GM12891 (cell line): ENCODE measurements around the gene IL36A.

ENCODE experiments used
- DNase-seq: peaks from one replicate; pipeline ENCODE4 v3.0.0; 2011; ENCODE audit warnings: low spot score; ENCODE audit not compliant: insufficient read length
- FAIRE-seq: peaks from 2 replicates; lab custom pipeline; 2011; peaks lifted over from hg19 to GRCh38; lab: Jason Lieb, UNC
- PAX5 ChIP-seq: IDR thresholded peaks from 2 replicates; pipeline ENCODE4 v1.6.1; 2011; ENCODE audit warnings: low read length, moderate library complexity, mild to moderate bottlenecking; ENCODE audit not compliant: insufficient read depth, severe bottlenecking
- POLR2A ChIP-seq: IDR thresholded peaks from 2 replicates; pipeline ENCODE4 v1.6.1; 2011; ENCODE audit warnings: low read depth, low read length, control low read depth
- POLR2AphosphoS5 ChIP-seq: IDR thresholded peaks from 2 replicates; pipeline ENCODE4 v1.6.1; 2011; ENCODE audit warnings: low read depth, low read length, control low read depth
- POU2F2 ChIP-seq: IDR thresholded peaks from 2 replicates; pipeline ENCODE4 v1.6.1; 2011; ENCODE audit warnings: low read depth, mild to moderate bottlenecking, control low read depth, low read length, moderate library complexity
- SPI1 ChIP-seq: IDR thresholded peaks from 2 replicates; pipeline ENCODE4 v1.6.1; 2011; ENCODE audit warnings: low read depth, low read length, control low read depth
- TAF1 ChIP-seq: IDR thresholded peaks from 2 replicates; pipeline ENCODE4 v1.6.1; 2011; ENCODE audit warnings: low read depth, low read length, control low read depth

Gene IL36A

DNA sequence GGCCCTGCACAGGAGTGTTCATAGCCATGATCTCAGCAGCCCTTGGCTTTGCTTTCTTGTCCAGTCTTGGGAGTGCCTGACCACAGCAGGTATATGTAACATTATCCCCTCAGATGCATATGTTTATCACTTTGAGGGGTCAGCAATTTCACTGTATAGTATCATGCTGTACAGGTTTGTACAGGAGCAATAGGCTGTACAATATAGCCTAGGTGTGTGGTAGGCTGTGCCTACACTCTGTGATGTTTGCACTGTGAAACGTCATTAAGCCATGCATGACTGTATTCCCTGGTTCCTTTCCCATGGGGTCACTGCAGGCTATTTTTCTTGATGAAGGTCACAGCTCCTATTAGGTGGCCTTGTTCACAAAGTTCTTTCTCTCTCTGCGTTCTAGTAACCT is 32.1 kb upstream of the IL36A start:
- TF ChIP-seq SPI1 = no peak
- no peak for TF ChIP-seq POLR2AphosphoS5
- TF ChIP-seq TAF1 = no peak
- TF ChIP-seq POLR2A = no peak
- TF ChIP-seq PAX5 = no peak
- no peak for TF ChIP-seq POU2F2
- FAIRE-seq = peak; percentile 26

GRCh38 chr2:112977559-112978056 is 27.7 kb upstream of the IL36A start, which contains the start of gene IL36G:
Gene IL36G (plus strand): TSS chr2:112978006. CDS start chr2:112978639, 633 bp downstream.
- FAIRE-seq (no peak), DNase-seq (no peak)
- no peak for TF ChIP-seq PAX5
- TF ChIP-seq SPI1 = no peak
- TF ChIP-seq POU2F2 = no peak
- TF ChIP-seq POLR2AphosphoS5 = no peak
- no peak for TF ChIP-seq POLR2A

More for the DNA sequence above, 32.1 kb upstream of the IL36A start:
- DNase-seq = no peak

DNA sequence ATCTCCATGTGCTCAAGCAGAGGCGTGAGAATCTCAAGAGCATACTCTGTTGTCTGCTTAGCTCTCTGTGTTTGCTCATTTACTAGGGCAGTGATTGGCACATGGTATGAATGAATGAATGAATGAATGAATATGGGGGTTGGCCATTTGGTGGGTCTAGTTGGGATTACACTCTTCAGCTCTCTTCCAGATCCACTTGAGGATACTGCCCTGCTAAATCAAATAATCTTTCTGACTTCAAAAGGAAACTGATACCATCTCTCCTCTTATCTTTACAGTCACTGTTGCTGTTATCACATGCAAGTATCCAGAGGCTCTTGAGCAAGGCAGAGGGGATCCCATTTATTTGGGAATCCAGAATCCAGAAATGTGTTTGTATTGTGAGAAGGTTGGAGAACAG is 25.5 kb upstream of the IL36A start:
- TF ChIP-seq POLR2AphosphoS5 = no peak
- no peak for TF ChIP-seq TAF1
- no peak for TF ChIP-seq POLR2A
- no peak for TF ChIP-seq SPI1
- no peak for TF ChIP-seq POU2F2
- TF ChIP-seq PAX5 = no peak
- FAIRE-seq (no peak), DNase-seq (no peak)

DNA sequence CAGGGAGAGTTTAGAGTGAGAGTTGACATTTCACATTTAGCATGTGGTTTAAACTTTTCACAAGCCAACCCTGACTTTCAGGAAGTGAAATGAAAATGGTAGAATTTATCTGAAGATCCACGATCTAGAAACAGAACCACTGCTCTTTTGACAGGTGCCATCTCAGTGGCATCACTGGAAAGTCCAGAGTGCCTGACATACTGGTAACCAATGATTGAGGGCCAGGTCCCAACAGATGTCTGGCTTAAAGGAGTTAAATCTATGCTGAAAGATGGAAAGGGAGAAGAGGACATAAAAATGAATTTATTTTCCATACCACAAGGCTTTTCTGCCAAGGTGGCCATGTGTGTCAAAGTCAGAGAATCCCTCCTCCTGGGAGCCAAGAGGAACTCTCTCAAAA is 24.7 kb upstream of the IL36A start:
- FAIRE-seq (no peak), DNase-seq (no peak)
- TF ChIP-seq TAF1 (no peak), POLR2A (no peak), SPI1 (no peak), POU2F2 (no peak), PAX5 (no peak), POLR2AphosphoS5 (no peak)

- no peak for TF ChIP-seq PAX5
- TF ChIP-seq POU2F2 = no peak
- TF ChIP-seq POLR2A = no peak
- no peak for TF ChIP-seq SPI1
- TF ChIP-seq TAF1 = no peak
- no peak for TF ChIP-seq POLR2AphosphoS5
- FAIRE-seq (no peak), DNase-seq (no peak)
Measured at GRCh38 chr2:112985090-112985489, 20.2 kb upstream of the IL36A start.

- no peak for FAIRE-seq
- no peak for TF ChIP-seq SPI1
- no peak for TF ChIP-seq PAX5
Measured at GRCh38 chr2:112989611-112990010, 15.6 kb upstream of the IL36A start.

GRCh38 chr2:112993831-112994230 is 11.4 kb upstream of the IL36A start:
- FAIRE-seq (no peak), DNase-seq (no peak)
- TF ChIP-seq POLR2A = no peak
- no peak for TF ChIP-seq PAX5
- no peak for TF ChIP-seq POU2F2

More at GRCh38 chr2:112989611-112990010, 15.6 kb upstream of the IL36A start:
- no peak for DNase-seq

DNA sequence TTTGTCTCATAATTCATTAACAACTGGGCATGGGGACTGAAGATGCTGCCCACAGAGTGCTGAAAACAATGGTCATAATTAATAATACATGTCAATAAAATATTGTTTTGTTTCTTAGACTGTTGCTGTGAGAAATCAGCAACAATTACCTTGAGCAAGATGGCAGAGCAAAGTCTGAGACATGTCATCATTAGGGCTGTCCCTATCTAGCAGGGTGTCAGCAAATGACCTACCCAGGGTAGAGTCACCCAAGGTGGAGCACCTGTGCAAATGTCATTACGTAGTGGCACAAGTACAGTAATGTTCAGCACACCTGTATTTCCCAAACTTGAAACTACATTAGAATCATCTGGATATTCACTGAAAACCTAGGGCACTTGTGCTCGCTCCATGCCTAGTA is 10.6 kb upstream of the IL36A start:
- no peak for DNase-seq
- no peak for FAIRE-seq
- TF ChIP-seq POU2F2 (no peak), POLR2A (no peak), TAF1 (no peak), PAX5 (no peak), SPI1 (no peak), POLR2AphosphoS5 (no peak)

GRCh38 chr2:112995346-112995920 is 9.8 kb upstream of the IL36A start:
- DNase-seq = no peak
- TF ChIP-seq PAX5 (no peak), SPI1 (no peak), TAF1 (no peak), POU2F2 (no peak), POLR2AphosphoS5 (no peak), POLR2A (no peak)
- FAIRE-seq = no peak

DNA sequence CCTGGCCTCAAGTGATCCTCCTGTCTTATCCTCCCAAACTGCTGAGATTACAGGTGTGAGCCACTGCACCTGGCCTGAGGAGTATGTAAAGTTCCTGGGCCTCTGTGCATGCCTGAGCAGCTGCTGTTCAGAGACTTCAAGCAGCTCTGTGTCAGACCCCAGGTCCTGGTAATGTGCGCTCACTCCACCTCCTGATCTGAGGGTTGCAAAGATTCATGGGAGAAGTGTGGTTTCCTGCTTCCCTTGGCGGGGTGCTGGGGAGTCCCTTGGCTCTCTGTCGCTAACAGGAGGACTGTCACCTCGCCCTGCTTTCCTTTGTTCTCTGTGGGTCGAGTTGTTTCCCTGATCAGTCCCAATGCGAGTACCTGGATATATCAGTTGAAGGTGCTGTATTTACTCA is 8.6 kb upstream of the IL36A start:
- DNase-seq (no peak), FAIRE-seq (no peak)
- no peak for TF ChIP-seq POLR2A
- TF ChIP-seq PAX5 = no peak
- TF ChIP-seq TAF1 = no peak
- TF ChIP-seq POU2F2 = no peak
- TF ChIP-seq SPI1 = no peak
- no peak for TF ChIP-seq POLR2AphosphoS5
